Islet precursor cell (in vitro differentiated cells): ENCODE data around the gene CHMP1A.
"Not testable (repeated sequence)": the region's sequence is repeated elsewhere in the genome, so short reads cannot be mapped to it uniquely, and the experiment has no call there.

Source experiments
- DNase-seq: peaks from one replicate; pipeline ENCODE4 v3.0.0-alpha.2; 2018

CHMP1A gene

GRCh38 chr16:89657442-89658220 is at the start of gene CHMP1A, which contains the start of gene SPATA33:
Gene CHMP1A (minus strand): TSS chr16:89657708. CDS start chr16:89657588, 120 bp downstream.
Gene SPATA33 (plus strand): TSS chr16:89657836. CDS start chr16:89657912, 76 bp downstream.
- peak; percentile 92 for DNase-seq

DNA sequence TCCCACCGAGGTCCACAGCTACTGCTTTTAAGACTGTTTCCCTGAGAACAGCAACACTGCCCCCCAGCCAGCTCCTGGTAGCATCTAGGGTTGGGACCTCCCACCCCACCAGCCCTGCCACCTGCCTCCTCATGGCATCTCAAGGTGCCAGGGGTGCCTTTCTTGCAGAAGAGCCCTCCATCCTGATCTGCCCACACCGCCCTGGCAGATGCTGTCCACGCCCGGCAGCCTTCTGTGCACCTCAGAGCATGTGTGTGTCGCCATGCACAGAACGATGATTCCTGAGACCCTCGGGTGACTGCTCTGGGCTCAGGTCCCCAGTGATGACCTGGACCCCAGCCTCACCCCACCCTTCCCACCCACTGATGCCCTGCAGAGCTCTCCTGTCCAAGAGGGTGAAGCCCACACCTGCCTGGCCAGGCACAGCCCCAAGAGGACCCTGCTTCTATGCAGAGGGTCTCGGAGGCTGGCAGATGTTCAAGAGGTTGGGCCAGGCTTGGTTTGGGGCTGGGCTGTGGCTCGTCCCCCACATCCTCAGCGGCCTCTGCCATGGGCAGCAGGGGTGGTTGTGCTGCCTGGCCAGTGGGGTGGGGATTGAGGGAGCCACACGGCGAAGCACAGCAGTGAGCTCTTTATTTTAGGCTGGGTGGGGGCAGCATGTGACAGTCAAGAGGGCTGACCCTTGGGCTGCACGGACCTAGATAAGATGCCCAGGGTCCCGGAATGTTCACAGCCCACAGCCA is 49.2 kb upstream of the CHMP1A start:
- DNase-seq = peak; percentile 47

- DNase-seq = no peak
Observed at GRCh38 chr16:89705006-89705405, 47.5 kb upstream of the CHMP1A start.

GRCh38 chr16:89704281-89704680 is 46.8 kb upstream of the CHMP1A start:
- DNase-seq = no peak

- DNase-seq = peak; percentile 98
Observed at GRCh38 chr16:89701425-89702406, 44.2 kb upstream of the CHMP1A start, which contains the start of gene SPATA2L. Gene SPATA2L (minus strand): TSS chr16:89701705. CDS start chr16:89701232, 473 bp downstream.

GRCh38 chr16:89700649-89701424 is 43.3 kb upstream of the CHMP1A start:
- DNase-seq = peak; percentile 85

- peak; percentile 100 for DNase-seq
Observed at GRCh38 chr16:89700100-89700648, 42.7 kb upstream of the CHMP1A start.

GRCh38 chr16:89699629-89700099 is 42.2 kb upstream of the CHMP1A start:
- not testable (repeated sequence) for DNase-seq

GRCh38 chr16:89698717-89699116 is 41.2 kb upstream of the CHMP1A start:
- DNase-seq = peak; percentile 2

DNA sequence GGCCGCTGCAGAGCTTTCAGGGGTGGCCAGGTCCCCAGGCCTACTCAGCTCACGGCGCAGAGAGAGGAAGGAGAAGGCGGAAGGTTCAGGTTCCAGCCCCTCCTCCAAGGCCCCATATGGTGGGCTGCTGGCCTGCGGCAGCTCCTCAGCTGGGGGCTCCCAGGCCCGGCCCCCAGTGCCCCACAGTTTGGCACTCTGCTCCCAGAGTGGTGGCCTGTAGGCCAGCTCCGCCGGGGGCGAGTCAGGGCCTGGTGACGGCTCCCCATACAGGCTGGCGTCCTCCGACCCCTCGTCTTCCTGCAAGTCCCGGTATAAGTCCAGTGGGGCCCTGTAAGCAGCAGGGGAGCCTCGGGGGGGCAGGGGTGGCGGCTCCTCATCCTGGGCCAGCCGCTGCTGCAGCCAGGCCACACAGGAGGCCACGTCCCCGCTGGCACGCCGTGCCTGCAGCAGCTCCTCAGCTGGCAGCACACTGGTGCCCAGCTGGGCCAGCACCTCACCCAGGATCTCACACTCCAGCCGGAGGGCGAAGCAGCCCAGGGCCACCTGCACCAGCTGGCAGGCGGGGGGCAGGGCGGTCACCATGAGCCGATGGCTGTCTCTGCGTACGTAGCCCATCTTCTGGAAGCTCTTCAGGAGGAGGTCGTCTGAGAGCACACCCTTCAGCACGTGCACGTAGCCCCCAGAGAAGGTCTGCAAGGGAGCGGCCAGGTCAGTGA is 40.3 kb upstream of the CHMP1A start:
- DNase-seq = peak; percentile 52

- no peak for DNase-seq
Observed at GRCh38 chr16:89697161-89697615, 39.7 kb upstream of the CHMP1A start.

DNA sequence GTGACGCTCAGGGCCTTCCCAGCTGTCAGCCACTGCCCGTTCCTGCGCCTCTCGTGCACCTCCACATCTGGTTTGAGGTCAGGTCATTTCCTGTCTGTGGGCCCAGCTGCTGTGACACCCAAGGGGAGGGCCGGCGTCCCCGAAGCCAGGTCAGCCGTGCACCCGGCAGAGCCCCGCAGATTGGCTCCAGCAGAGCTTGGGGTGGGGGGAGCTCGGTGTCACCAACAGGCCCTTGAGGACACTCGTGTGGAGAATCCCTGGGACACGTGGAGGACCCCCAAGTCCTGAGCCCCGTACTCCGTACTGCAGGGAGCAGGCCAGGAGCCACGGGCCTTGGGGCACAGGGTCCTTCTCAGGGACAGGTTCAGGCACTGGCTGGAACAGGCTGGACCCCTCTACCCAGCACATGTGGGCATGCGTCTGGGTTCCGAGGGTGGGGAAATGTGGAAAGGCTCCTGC is 39.2 kb upstream of the CHMP1A start:
- peak; percentile 56 for DNase-seq

GRCh38 chr16:89695875-89696669 is 38.6 kb upstream of the CHMP1A start:
- peak; percentile 45 for DNase-seq

DNA sequence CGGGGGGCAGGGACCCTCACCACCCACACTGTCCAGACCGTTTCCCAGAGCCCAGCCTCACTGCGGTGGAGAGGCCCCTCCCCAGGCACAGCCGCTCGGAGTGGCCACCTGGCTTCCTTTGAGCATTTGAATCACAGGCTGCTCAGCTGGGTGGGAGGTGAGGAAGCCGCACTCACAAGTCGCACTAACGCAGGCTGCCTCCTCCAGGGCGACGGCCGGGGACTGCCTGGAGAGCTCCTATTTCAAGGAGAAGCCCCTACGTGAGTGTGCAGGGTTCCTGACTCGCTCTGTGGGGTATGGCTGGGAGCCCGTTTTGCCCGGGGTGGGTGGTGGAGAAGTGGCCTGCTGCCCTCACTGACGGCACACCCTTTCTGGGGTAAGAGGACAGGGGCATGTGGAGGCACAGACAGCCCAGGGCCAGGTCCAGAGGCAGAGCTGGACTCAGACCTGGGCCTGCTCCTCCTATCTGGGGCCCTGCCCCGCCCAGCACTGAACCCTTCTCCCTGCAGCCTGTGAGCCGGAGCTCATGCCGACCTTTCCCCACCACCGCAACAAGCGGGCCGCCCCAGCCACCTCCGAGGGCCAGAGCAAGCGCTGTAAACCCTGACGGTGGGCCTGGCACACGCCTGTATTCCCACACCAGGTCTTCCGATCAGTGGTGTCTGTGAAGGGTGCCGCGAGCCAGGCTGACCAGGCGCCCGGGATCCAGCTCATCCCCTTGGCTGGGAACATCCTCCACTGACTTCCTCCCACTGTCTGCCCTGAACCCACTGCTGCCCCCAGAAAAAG is 37.8 kb upstream of the CHMP1A start:
- peak; percentile 58 for DNase-seq

GRCh38 chr16:89694784-89695085 is 37.2 kb upstream of the CHMP1A start:
- not testable (repeated sequence) for DNase-seq

DNA sequence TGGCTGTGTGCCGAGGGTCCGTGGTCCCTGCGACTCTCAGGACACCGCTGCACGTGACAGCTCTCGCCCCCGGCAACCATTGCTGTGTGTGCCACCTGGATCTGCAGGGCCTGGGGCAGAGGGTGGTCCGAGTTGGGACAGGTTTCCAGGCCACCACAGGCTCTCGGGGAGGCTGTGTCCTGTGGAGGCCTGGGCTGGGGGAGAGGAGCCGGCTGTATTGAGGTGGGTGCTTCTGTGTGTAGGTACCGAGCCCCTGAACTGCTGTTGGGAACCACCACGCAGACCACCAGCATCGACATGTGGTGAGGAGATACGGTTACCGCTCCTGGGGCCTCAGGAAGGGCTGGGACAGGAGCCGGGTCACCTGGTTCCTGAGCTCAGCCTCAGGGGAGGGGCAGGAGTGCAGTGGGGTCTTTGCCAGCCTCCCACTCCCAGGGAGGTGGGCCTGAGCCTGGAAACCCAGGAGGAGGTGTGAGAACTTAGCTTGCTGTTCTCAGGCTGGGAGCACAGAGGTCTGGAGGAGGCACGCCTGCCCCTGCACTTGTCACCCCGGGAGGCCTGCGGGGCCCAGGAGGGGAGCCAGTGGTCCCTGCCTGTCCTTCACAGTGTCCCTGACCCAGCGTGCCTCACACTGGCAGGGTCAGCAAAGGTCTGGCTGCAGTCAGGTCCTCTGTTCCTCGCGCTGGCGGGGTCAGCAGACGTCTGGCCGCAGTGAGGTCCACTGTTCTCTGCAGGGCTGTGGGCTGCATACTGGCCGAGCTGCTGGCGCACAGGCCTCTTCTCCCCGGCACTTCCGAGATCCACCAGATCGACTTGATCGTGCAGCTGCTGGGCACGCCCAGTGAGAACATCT is 36.6 kb upstream of the CHMP1A start:
- DNase-seq = peak; percentile 42

- DNase-seq = peak; percentile 44
Observed at GRCh38 chr16:89693289-89693731, 35.8 kb upstream of the CHMP1A start.
